Measurements from ENCODE around the gene C6orf118. TPM values are rescaled to one million over a fixed set of nuclear protein-coding genes. Genes with fewer than 3 reads are reported as not detected.

The C6orf118 gene
- total and polyA plus RNA-seq, 9 of the 15 experiments (the other 6 are each of a cell fraction or from before 2014, with no cell fraction given) = not detected

- Histone ChIP-seq H3K27ac (ENCODE audit: extremely low read depth, low read depth, low read length) (no peak overlapping the region), H3K9me1 (ENCODE audit: control insufficient read depth, insufficient read depth, low read length) (no peaks in the 10 kb centered on the region), H3K4me1 (replicated peaks in 1 of 2; ENCODE audit: control insufficient read depth in 2 of 2, insufficient read depth in 2 of 2, low read length in 2 of 2) (no peaks in the 10 kb centered on the region), H3K79me2 (ENCODE audit: control insufficient read depth, insufficient read depth, low read length) (no peaks in the 10 kb centered on the region), H3K9ac (ENCODE audit: insufficient read depth in 1 of 2, low read depth in 2 of 2, low read length in 2 of 2) (no peak overlapping the region), H3K4me2 (ENCODE audit: insufficient read depth, low read length) (no peak overlapping the region), H3K36me3 (ENCODE audit: control insufficient read depth, insufficient read depth, low read length) (no peaks in the 10 kb centered on the region), H4K20me1 (replicated peaks; ENCODE audit: control insufficient read depth, insufficient read depth, low read length) (no peaks in the 10 kb centered on the region), H3K9me3 (replicated peaks; ENCODE audit: control insufficient read depth, insufficient read depth, low read depth, low read length) (no peaks in the 10 kb centered on the region; the same call in 1 of the 2 replicates), H3K27me3 (ENCODE audit: control insufficient read depth in 2 of 2, insufficient read depth in 2 of 2, low read length in 2 of 2) (no peaks in the 10 kb centered on the region), H2AFZ (ENCODE audit: low read depth, low read length) (no peak overlapping the region), H3K4me3 (no peak overlapping the region)
- ChIA-PET CTCF (ENCODE audit: low intra/inter-chr PET ratio) (no interaction called here), POLR2A (no interaction called here)
- in situ Hi-C loops (cut with MboI) (no loop called here), intact Hi-C loops (cut with micrococcal nuclease) (no loop called here)
- under 1% methylated on average over 6 of the region's 6 CpGs for WGBS (ENCODE audit: insufficient coverage, low coverage, missing lambda C conversion rate)
- no TSS peak for BruUV-seq (replicated peaks)
- ATAC-seq = no peak
- FAIRE-seq = no peak
- no peak for DNase-seq (ENCODE audit: extremely low read depth in 1 of 4, low spot score in 3 of 4)
- TF ChIP-seq ID3 (CRISPR knock-in tag; IDR thresholded peaks at IDR 0.05) (no peak), ID3 (tag; IDR thresholded peaks at IDR 0.05) (no peak), DDX20 (tag; IDR thresholded peaks at IDR 0.05; ENCODE audit: low read depth) (no peak), NRF1 (conservative IDR thresholded peaks at IDR 0.05 in 1 of 2, IDR thresholded peaks at IDR 0.05 in 1 of 2) (no peak), SRSF3 (IDR thresholded peaks at IDR 0.05; ENCODE audit: insufficient read depth, low read length) (no peak), BMI1 (IDR thresholded peaks at IDR 0.05; ENCODE audit: low read length) (no peak), ZBTB7A (IDR thresholded peaks at IDR 0.05; ENCODE audit: borderline replicate concordance, control insufficient read depth, low read depth, low read length) (no peak), NR2C1 (IDR thresholded peaks at IDR 0.05) (no peak), NR2C1 (tag; IDR thresholded peaks at IDR 0.05) (no peak), MAX (CRISPR knock-in tag; IDR thresholded peaks at IDR 0.05) (no peak), PCBP1 (IDR thresholded peaks at IDR 0.05; ENCODE audit: low read depth, low read length, poor library complexity, severe bottlenecking) (no peak), CHAMP1 (IDR thresholded peaks at IDR 0.05) (no peak), PHF20 (IDR thresholded peaks at IDR 0.05; ENCODE audit: partially characterized antibody) (no peak), ELF1 (tag; IDR thresholded peaks at IDR 0.05) (no peak), TFAP4 (CRISPR knock-in tag; IDR thresholded peaks at IDR 0.05; ENCODE audit: borderline replicate concordance) (no peak), FOXO4 (CRISPR knock-in tag; IDR thresholded peaks at IDR 0.05) (no peak), MEIS2 (IDR thresholded peaks at IDR 0.05; ENCODE audit: partially characterized antibody) (no peak), GATAD2A (IDR thresholded peaks at IDR 0.05) (no peak)
Observed at GRCh38 chr6:165272585-165272984, 36.8 kb downstream of the C6orf118 start.

Data from K562 (cell line).